ENCODE measurements around the gene NECTIN2.

The NECTIN2 gene

DNA sequence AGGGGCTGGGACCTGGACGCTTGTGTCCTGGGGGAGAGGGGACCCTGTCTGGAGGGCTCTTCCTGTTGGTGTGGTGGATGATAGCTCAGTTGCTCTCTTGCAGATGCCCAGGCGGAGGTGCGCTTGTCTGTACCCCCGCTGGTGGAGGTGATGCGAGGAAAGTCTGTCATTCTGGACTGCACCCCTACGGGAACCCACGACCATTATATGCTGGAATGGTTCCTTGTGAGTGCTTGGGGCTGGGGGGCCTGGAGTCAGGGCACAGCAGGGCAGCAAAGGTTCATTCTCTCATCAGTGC lies 35.0 kb upstream of the NECTIN2 start:
- no peak overlapping the region for H3K4me3 ChIP-seq (ENCODE audit: low read length)
- TF ChIP-seq ZNF274 (IDR thresholded peaks at IDR 0.05; ENCODE audit: low read depth, low read length): no peak

DNA sequence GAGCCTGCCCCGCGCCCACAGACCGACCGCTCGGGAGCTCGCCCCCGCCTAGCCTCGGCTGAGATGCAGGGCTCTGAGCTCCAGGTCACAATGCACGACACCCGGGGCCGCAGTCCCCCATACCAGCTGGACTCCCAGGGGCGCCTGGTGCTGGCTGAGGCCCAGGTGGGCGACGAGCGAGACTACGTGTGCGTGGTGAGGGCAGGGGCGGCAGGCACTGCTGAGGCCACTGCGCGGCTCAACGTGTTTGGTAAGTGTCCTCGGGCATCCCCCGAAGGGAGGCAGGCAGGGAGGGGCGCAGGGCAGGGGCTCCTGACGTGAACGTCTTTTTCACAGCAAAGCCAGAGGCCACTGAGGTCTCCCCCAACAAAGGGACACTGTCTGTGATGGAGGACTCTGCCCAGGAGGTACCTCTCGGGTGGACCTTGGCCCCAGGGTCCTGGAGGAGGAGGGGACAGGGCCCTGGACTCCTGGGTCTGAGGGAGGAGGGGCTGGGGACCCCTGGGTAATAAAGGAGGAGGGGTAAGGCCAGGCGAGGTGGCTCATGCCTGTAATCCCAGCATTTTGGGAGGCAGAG lies 33.9 kb upstream of the NECTIN2 start:
- H3K4me3 ChIP-seq (ENCODE audit: low read length): no peak overlapping the region
- no peak for TF ChIP-seq ZNF274 (IDR thresholded peaks at IDR 0.05; ENCODE audit: low read depth, low read length)

DNA sequence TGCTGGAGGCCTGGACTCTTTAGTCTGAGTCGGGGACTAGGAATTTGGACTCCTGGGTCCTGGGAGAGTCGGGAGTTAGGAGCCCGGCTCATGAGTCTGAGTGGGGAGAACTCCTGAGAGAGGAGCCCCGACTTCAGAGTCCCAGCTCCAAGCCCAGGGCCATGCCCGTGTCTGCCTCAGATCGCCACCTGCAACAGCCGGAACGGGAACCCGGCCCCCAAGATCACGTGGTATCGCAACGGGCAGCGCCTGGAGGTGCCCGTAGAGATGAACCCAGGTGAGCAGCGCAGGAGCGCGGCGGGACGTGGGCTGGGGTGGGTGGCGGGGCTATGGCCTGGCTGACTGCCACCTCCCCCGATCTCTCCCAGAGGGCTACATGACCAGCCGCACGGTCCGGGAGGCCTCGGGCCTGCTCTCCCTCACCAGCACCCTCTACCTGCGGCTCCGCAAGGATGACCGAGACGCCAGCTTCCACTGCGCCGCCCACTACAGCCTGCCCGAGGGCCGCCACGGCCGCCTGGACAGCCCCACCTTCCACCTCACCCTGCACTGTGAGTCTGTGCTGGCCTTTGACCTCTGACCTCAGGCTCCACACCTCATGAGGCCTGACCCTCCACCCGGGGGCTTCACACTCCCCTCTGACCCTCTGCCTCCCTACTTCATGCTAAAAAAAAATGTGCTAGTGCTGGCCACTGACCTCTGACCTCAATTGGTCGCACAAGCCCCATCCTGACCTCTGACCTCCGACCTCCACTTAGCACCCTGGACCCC lies 32.8 kb upstream of the NECTIN2 start:
- no peak for TF ChIP-seq ZNF274 (IDR thresholded peaks at IDR 0.05; ENCODE audit: low read depth, low read length)
- no peak overlapping the region for H3K4me3 ChIP-seq (ENCODE audit: low read length)

DNA sequence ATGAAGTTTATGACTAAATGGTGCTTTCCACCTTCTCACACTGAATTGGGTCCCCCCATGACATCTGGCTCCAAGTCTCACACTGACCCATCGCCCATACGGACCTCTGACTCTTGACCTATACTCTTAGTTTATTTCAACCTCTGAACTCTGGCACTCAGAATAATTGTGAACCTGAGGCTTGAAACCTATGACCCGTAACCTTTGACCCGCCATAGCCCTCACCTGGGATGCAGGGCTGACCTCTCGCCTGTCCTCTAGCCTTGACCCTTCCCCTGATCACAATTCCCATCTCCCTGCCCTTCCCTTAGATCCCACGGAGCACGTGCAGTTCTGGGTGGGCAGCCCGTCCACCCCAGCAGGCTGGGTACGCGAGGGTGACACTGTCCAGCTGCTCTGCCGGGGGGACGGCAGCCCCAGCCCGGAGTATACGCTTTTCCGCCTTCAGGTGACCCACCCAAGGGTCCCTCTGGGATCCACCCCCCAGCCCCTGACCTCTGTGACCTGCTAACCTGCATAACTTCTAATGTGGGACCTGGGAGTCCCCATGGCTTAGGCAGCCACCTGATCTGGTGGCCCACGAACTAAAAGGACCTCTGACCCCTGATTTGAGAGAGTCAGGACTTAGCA lies 32.1 kb upstream of the NECTIN2 start:
- TF ChIP-seq ZNF274 (IDR thresholded peaks at IDR 0.05; ENCODE audit: low read depth, low read length): no peak
- no peak overlapping the region for H3K4me3 ChIP-seq (ENCODE audit: low read length)

DNA sequence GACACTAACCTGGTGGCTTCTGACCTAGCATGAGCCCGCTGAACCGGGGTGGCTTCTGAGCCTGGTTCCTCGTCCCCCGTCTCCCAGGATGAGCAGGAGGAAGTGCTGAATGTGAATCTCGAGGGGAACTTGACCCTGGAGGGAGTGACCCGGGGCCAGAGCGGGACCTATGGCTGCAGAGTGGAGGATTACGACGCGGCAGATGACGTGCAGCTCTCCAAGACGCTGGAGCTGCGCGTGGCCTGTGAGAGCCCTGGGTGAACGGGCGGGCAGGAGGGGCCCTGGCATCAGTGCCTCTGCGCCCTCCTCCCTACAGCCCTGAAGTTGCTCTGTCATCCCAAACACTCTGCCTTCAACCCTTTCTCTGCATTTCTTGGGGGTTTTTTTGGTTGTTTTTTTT lies 31.6 kb upstream of the NECTIN2 start:
- no peak overlapping the region for H3K4me3 ChIP-seq (ENCODE audit: low read length)
- TF ChIP-seq ZNF274 (IDR thresholded peaks at IDR 0.05; ENCODE audit: low read depth, low read length): no peak

DNA sequence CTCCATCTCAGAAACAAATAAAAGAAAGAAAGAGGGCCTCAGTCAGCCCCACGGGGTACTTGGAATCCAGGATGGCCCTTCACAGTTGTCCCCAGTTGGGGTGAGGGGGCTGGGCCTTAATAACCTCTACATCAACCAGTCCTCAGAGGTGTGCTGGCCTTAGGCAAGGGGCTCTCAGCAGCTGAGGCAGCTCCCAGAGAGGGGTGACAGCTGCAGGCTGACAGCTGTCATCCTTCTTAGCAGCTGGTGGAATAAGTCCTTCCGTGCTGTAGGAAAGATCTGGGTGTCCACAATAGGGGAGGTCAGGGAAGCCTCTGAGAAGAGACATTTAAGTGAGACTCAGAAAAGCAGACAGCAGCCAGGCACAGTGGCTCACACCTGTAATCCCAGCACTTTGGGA lies 29.8 kb upstream of the NECTIN2 start:
- TF ChIP-seq ZNF274 (IDR thresholded peaks at IDR 0.05; ENCODE audit: low read depth, low read length): no peak
- H3K4me3 ChIP-seq (ENCODE audit: low read length): no peak overlapping the region

DNA sequence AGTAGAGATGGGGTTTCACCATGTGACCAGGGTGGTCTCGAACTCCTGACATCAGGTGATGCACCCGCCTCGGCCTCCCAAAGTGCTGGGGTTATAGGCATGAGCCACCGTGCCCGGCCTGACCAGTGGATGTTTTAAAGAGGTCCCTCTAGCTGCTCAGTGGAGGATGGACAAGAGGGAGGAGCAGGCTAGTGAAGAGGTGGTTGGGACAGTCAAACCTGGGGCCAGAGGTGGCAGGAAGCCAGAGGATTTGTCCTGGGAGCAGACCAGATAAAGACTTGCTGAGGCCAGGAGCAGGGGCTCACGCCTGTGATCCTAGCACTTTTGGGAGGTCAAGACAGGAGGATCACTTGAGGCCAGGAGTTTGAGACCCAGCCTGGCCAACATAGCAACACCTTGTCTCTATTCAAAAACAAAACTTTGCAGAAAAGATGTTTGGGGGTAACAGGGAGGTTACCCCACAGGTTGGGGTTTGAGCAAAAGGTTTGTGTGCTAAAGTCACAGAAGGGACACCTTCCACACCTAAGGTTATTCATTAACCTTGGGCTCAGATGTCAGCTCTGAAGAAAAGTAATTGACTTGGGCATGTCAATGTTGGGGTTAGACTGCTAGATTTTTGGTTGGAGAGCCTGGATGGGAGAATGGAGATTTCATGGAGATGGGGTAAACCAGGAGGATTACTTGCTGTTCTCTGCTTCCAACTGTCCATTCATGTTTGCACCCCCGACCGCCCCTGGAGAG lies 28.2 kb upstream of the NECTIN2 start:
- TF ChIP-seq ZNF274 (IDR thresholded peaks at IDR 0.05; ENCODE audit: low read depth, low read length): no peak
- no peak overlapping the region for H3K4me3 ChIP-seq (ENCODE audit: low read length)

DNA sequence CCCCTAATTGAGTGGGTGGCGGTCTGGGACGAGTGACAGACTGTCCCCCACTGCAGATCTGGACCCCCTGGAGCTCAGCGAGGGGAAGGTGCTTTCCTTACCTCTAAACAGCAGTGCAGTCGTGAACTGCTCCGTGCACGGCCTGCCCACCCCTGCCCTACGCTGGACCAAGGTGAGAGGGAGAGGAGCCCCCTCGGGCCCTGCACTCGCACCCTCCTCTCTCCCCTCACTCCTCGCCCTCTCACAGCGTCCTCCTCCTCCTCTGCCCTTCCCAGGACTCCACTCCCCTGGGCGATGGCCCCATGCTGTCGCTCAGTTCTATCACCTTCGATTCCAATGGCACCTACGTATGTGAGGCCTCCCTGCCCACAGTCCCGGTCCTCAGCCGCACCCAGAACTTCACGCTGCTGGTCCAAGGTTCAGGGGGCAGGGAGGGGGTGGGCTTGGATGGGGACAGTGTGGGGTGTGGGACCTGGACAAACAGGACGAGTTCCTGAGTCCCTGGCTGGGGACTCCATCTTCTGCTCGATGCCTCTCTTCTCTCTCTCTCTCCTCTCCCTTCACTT lies 27.5 kb upstream of the NECTIN2 start:
- TF ChIP-seq ZNF274 (IDR thresholded peaks at IDR 0.05; ENCODE audit: low read depth, low read length): no peak
- no peak overlapping the region for H3K4me3 ChIP-seq (ENCODE audit: low read length)

DNA sequence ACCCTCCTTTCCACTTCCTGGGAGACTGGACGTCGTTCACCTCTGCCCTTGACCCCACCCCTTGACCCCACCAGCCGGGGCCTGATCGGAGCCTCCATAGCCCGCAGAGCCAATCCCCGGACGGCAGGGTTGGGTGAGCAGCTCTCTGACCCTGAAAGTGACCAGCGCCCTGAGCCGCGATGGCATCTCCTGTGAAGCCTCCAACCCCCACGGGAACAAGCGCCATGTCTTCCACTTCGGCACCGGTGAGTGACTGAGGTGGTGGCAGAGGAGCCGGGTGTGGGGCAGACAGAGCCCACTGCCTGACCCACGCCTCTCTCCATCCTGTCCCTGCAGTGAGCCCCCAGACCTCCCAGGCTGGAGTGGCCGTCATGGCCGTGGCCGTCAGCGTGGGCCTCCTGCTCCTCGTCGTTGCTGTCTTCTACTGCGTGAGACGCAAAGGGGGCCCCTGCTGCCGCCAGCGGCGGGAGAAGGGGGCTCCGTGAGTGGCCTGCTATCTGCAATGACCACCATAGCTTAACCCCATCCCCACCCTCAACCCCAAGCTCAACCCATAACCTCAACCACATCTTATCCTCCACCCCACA lies 26.8 kb upstream of the NECTIN2 start:
- TF ChIP-seq ZNF274 (IDR thresholded peaks at IDR 0.05; ENCODE audit: low read depth, low read length): no peak
- H3K4me3 ChIP-seq (ENCODE audit: low read length): no peak overlapping the region

DNA sequence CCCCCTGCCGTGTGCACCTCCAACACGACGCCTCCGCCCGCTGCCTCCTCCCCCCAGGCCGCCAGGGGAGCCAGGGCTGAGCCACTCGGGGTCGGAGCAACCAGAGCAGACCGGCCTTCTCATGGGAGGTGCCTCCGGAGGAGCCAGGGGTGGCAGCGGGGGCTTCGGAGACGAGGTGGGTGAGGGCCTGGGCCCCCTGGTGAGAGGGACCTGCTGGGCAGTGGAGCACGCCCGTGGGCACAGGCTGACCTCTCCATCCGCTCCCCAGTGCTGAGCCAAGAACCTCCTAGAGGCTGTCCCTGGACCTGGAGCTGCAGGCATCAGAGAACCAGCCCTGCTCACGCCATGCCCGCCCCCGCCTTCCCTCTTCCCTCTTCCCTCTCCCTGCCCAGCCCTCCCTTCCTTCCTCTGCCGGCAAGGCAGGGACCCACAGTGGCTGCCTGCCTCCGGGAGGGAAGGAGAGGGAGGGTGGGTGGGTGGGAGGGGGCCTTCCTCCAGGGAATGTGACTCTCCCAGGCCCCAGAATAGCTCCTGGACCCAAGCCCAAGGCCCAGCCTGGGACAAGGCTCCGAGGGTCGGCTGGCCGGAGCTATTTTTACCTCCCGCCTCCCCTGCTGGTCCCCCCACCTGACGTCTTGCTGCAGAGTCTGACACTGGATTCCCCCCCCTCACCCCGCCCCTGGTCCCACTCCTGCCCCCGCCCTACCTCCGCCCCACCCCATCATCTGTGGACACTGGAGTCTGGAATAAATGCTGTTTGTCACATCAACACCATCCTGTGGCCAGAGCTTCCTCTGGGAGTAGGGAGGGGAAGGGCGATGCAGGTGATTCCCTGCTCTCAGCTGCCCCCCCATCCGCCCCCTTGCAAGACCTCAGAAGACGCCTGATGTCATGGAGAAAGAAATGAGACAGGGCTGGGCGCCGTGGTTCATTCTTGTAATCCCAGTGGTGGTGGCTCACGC lies 25.2 kb upstream of the NECTIN2 start:
- no peak overlapping the region for H3K4me3 ChIP-seq (ENCODE audit: low read length)
- TF ChIP-seq ZNF274 (IDR thresholded peaks at IDR 0.05; ENCODE audit: low read depth, low read length): no peak

DNA sequence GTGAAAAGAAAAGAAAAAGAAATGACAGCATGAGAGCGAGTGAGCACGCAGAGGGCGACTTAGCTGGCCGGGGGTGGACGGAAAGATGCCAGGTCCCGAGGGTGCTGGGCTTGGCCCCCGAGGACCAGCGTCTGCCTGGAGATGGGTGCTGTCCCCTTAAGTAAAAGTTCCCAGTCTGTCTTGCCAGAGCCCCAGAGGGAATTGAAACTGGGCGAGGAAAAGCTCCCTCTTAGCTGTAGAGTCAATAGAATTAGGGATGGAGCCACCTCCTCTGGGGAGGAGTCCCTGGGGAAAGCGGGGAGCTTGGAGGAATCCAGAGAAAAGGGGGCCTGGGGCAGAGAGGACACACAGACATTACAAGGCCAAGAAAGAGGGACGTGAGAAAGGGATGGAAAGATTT lies 23.9 kb upstream of the NECTIN2 start:
- TF ChIP-seq ZNF274 (IDR thresholded peaks at IDR 0.05; ENCODE audit: low read depth, low read length): no peak
- H3K4me3 ChIP-seq (ENCODE audit: low read length): no peak overlapping the region

DNA sequence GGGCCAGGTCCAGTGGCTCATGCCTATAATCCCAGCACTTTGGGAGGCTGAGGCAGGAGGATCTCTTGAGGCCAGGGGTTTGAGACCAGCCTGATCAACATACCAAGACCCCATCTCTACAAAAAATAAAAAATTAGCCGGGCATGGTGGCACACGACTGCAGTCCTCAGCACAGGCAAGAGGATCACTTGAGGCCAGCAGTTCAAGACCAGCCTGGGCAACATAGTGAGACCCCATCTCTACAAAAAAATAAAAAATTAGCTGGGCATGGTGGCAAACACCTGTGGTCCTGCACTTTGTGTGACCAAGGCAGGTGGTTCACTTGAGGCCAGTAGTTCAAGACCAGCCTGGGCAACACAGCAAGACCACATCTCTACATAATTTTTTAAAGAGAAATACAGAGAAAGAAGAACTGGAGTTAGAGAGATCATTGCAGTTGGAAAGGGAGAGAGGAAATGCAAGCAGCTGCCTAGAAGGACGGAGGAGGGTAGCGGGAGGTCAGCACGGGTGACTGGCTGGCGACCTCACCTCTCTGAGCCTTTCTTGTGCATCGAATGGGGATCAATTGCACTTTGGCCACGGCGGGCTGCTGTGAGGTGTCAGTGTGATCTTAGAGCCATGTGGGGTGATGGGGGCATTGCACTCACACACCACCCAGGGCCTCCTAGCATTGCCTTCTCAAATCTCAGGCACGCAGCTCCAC lies 23.3 kb upstream of the NECTIN2 start:
- H3K4me3 ChIP-seq (ENCODE audit: low read length): no peak overlapping the region
- no peak for TF ChIP-seq ZNF274 (IDR thresholded peaks at IDR 0.05; ENCODE audit: low read depth, low read length)

DNA sequence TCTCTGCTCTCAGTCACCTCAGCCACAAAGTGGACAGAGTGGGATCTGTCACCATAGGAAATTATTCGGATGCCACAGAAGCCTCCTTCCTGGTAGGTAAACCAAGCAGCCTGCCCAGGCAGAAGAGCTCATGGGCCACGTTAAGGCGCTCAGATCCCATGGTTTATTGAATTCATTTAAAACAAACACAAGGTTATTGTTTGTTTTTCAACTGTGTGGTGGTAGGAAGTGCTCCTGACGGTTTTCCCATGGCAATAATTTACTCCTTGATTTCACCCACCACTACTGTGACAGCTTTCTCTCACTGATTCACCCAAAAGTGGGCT lies 22.8 kb upstream of the NECTIN2 start:
- TF ChIP-seq ZNF274 (IDR thresholded peaks at IDR 0.05; ENCODE audit: low read depth, low read length): no peak
- no peak overlapping the region for H3K4me3 ChIP-seq (ENCODE audit: low read length)

Measured in GM08714 (cell line).